Kidney (tissue), 14 donors: ENCODE data around the gene ACAD11. TPM values are rescaled to one million over a fixed set of nuclear protein-coding genes. Genes with fewer than 3 reads are reported as not detected.
A peak's percentile ranks its signal among the peaks of the same experiment; 100 is the strongest.

Experiments used
- DNase-seq, 5 donors: peaks; one replicate each; pipeline ENCODE4 v3.0.0-alpha.2; 2013 to 2020
- FAIRE-seq: peaks from 2 replicates; lab custom pipeline; 2012; peaks lifted over from hg19 to GRCh38; lab: Jason Lieb, UNC
- H3K27ac ChIP-seq, 2 donors: one replicate each; pipeline ENCODE4 v1.7.0; 2013; ENCODE audit warnings: low read depth in 2 of 2, low read length in 2 of 2, inconsistent platforms in 1 of 2
- H3K27me3 ChIP-seq: one replicate; pipeline ENCODE4 v1.7.1; 2013; ENCODE audit warnings: low read length, inconsistent platforms; ENCODE audit not compliant: control insufficient read depth, insufficient read depth
- H3K36me3 ChIP-seq, 3 donors: one replicate each; pipeline versions ENCODE4 v1.7.0 to v1.7.1; 2013; ENCODE audit warnings: low read length in 3 of 3, control low read depth in 1 of 3, inconsistent platforms in 1 of 3; ENCODE audit not compliant: insufficient read depth in 3 of 3, control insufficient read depth in 2 of 3
- H3K4me1 ChIP-seq, 3 donors: one replicate each; pipeline versions ENCODE4 v1.7.0 to v1.7.1; 2013; ENCODE audit warnings: low read length in 3 of 3, inconsistent platforms in 1 of 3, low read depth in 1 of 3; ENCODE audit not compliant: control insufficient read depth in 2 of 3, insufficient read depth in 2 of 3
- H3K4me3 ChIP-seq, 3 donors: one replicate each; pipeline versions ENCODE4 v1.7.0 to v1.8.1; 2013; ENCODE audit warnings: low read length in 3 of 3, control low read depth in 1 of 3, inconsistent platforms in 1 of 3
- H3K9ac ChIP-seq, 3 donors: one replicate each; pipeline versions ENCODE4 v1.7.0 to v1.7.1; 2013; ENCODE audit warnings: low read length in 3 of 3, control low read depth in 1 of 3, inconsistent platforms in 1 of 3
- H3K9me3 ChIP-seq, 3 donors: one replicate each; pipeline versions ENCODE4 v1.7.0 to v1.7.1; 2013; ENCODE audit warnings: low read length in 3 of 3, control low read depth in 1 of 3, inconsistent platforms in 1 of 3; ENCODE audit not compliant: control insufficient read depth in 2 of 3, insufficient read depth in 1 of 3
- CTCF ChIP-seq: IDR thresholded peaks from 3 replicates; pipeline ENCODE4 v1.5.1; 2012; ENCODE audit warnings: mild to moderate bottlenecking, moderate library complexity, borderline replicate concordance; ENCODE audit not compliant: insufficient read depth; ENCODE audit errors: extremely low read depth
- intact Hi-C: fragments of 100-400 bp; cut with DNase I; formaldehyde crosslinking; loops from one replicate; pipeline ENCODE4 v1.11.1; 2022
- polyA plus RNA-seq: library from polyadenylated mRNA; stranded (reverse); fragments of 350-450 nt; fragmentation: Illumina TruSeq; extraction: RNeasy Lipid Tissue Mini Kit (QIAGEN cat#74804); gene quantifications from one replicate; pipeline ENCODE4 v1.2.3, GENCODE V29; 2014; ENCODE audit warnings: low read depth, low replicate concordance; ENCODE audit not compliant: insufficient read depth
- total RNA-seq: library from RNA; stranded (reverse); fragmentation: NEBNext Ultra II Directional; extraction: Animal tissue kit (Norgen Biotek cat#: 25700); gene quantifications from one replicate; pipeline ENCODE4 v1.2.1, GENCODE V29; 2021
- donor health status: control.
- donor health status: control.
- donor health status: control.
- donor health status: control.
- donor health status: control.
- donor health status: DM: yes; HTN: yes; CAD: no.
- donor health status: Normal renal cell carcinoma (clear cell type).

Gene ACAD11
- total and polyA plus RNA-seq, 2 donors from 2014 or later: 21.4 to 47.7 TPM

- H3K27me3 ChIP-seq: no peaks in the 10 kb centered on the region
- TF ChIP-seq CTCF: no peak
- H3K36me3 ChIP-seq: peaks cover 2 to 16% (median 3%) of the 10 kb centered on the region in 3 donors
- no peaks in the 10 kb centered on the region for H3K9me3 ChIP-seq
- H3K4me1 ChIP-seq: peaks cover 0 to 3% (median 0%) of the 10 kb centered on the region in 3 donors
- no peak overlapping the region for H3K27ac ChIP-seq
- H3K9ac ChIP-seq: peak overlapping the region in 1 of 3 donors; percentile 10
- DNase-seq (no peak), FAIRE-seq (no peak)
- H3K4me3 ChIP-seq: no peak overlapping the region
- intact Hi-C loops: loop anchor here (5.0 kb wide), 1 partner anchor 106 kb away; no protein-coding TSS in a partner anchor
These were observed 123.0 kb downstream of the ACAD11 start for GRCh38 chr3:132536442-132537153.

- peak; percentile 30 for FAIRE-seq
- H3K27me3 ChIP-seq: no peaks in the 10 kb centered on the region
- peak in 4 of 5 donors; percentile 60 to 72 (median 64) for DNase-seq
- no peaks in the 10 kb centered on the region for H3K9me3 ChIP-seq
- no peak overlapping the region for H3K27ac ChIP-seq
- TF ChIP-seq CTCF: peak; percentile 71
- intact Hi-C loops: loop anchor here (5.0 kb wide), 1 partner anchor 106 kb away; no protein-coding TSS in a partner anchor
- H3K9ac ChIP-seq: peak overlapping the region in 1 of 3 donors; percentile 10
- H3K4me1 ChIP-seq: peaks cover 0 to 3% (median 0%) of the 10 kb centered on the region in 3 donors
- H3K36me3 ChIP-seq: peaks cover 0 to 19% (median 3%) of the 10 kb centered on the region in 3 donors
- H3K4me3 ChIP-seq: no peak overlapping the region
These were observed 123.8 kb downstream of the ACAD11 start for GRCh38 chr3:132535575-132536441.

DNA sequence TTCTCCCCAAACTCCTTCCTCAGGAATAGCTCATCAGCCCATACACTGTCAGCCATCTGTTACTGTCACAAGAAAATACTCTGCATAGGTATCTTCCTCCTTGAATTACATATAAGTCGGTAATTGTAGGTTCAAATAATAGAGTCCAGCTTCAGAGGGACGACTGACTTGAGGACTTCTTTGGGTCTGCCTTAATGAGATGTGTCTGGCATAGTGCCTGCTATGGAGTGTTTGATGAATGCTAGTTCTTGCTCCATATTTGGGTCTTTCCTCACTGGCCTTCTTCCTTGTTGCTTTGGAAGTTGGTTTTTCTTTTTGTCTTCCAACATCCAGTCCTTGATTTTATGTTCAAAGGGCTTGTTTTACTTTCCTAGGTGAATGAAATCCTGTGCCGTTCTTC, 129.0 kb downstream of the ACAD11 start:
- H3K36me3 ChIP-seq: peaks cover 11 to 44% (median 28%) of the 10 kb centered on the region in 3 donors
- no peak overlapping the region for H3K27ac ChIP-seq
- DNase-seq (no peak), FAIRE-seq (no peak)
- intact Hi-C loops: no loop called here
- no peak overlapping the region for H3K9ac ChIP-seq
- H3K4me3 ChIP-seq: no peak overlapping the region
- no peaks in the 10 kb centered on the region for H3K27me3 ChIP-seq
- no peaks in the 10 kb centered on the region for H3K9me3 ChIP-seq
- no peak for TF ChIP-seq CTCF
- H3K4me1 ChIP-seq: no peaks in the 10 kb centered on the region
